Tibial nerve (tissue), 4 donors: ENCODE data around the gene PHYHIPL. TPM values are rescaled to one million over a fixed set of nuclear protein-coding genes. Genes with fewer than 3 reads are reported as not detected.

Source experiments
- DNase-seq, 2 donors: peaks; one replicate each; pipeline ENCODE4 v3.0.0-alpha.2; 2019; ENCODE audit warnings: low spot score in 2 of 2
- H3K27ac ChIP-seq, 4 donors: fragments of 200-600 bp; sonication (generic) in 3 of 4; one replicate each; pipeline ENCODE4 v1.5.1; 2017 to 2019; ENCODE audit warnings: mild to moderate bottlenecking in 1 of 4
- H3K27me3 ChIP-seq, 2 donors: fragments of 200-600 bp; sonication (generic) in 1 of 2; one replicate each; pipeline versions ENCODE4 v1.5.1 to v1.6.0; 2017 to 2019
- H3K36me3 ChIP-seq, 3 donors: fragments of 200-600 bp; sonication (generic); one replicate each; pipeline ENCODE4 v1.5.1; 2018 to 2019
- H3K4me1 ChIP-seq, 4 donors: fragments of 200-600 bp; sonication (generic) in 3 of 4; one replicate each; pipeline ENCODE4 v1.5.1; 2017 to 2019
- H3K4me3 ChIP-seq, 4 donors: fragments of 200-600 bp; sonication (generic) in 3 of 4; one replicate each; pipeline ENCODE4 v1.5.1; 2017 to 2019; ENCODE audit warnings: mild to moderate bottlenecking in 1 of 4, moderate library complexity in 1 of 4
- H3K9me3 ChIP-seq, 4 donors: fragments of 200-600 bp; sonication (generic) in 3 of 4; one replicate each; pipeline ENCODE4 v1.5.1; 2017 to 2019
- EP300 ChIP-seq, 2 donors: sonication (generic); formaldehyde crosslinking; IDR thresholded peaks; one replicate each; pipeline ENCODE4 v1.6.1; 2017; ENCODE audit warnings: antibody characterized with exemption in 2 of 2, mild to moderate bottlenecking in 1 of 2
- POLR2A ChIP-seq, 2 donors: fragments of 450-650 bp; IDR thresholded peaks; one replicate each; pipeline ENCODE4 v1.6.1; 2017; ENCODE audit warnings: antibody characterized with exemption in 2 of 2, mild to moderate bottlenecking in 2 of 2, moderate library complexity in 2 of 2
- WGBS, 2 donors: methylation state at CpG; one replicate each; pipeline ENCODE4 v1.1.5; 2018; 5-methylcytosine and 5-hydroxymethylcytosine counted together
- total RNA-seq, 4 donors: library from RNA; depleted of rRNA; stranded (reverse); fragments of >200 nt; gene quantifications; one replicate each; pipeline ENCODE4 v1.1.0, GENCODE V29; 2016
- TF ChIP-seq, protein P1 (sequence below), 5 experiments: fragments of 200-600 bp in 3 of 5; fragments of 450-650 bp in 2 of 5; sonication (generic) in 3 of 5; IDR thresholded peaks; one replicate each; pipeline ENCODE4 v1.5.1; 2016 to 2019; ENCODE audit warnings: antibody characterized with exemption in 5 of 5, mild to moderate bottlenecking in 3 of 5, moderate library complexity in 2 of 5

The PHYHIPL gene
- total RNA-seq, 4 donors from 2014 or later = 0.20 TPM; not detected in 3

DNA sequence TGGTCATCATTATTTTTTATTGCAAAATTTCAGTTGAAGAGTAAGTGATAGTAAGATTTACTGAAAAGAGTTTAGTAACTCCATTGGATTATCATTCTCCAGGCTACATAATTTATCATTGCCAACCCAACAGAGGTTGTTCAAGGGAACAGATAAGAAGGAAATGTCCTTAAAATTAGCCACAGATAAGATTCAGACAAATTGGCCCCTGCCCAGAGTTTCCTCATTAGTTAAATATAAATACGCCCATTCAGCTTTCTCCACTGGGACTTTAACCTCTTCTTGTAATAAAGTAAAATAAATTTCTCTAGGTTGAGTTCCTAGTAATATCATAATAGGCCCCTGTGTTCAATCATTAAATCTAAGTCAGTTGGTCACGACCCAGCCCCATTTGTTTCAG is 27.7 kb upstream of the PHYHIPL start:
- no peak for DNase-seq
- 59 to 64% methylated on average over 2 of the region's 2 CpGs for WGBS, 2 donors
- no peaks in the 10 kb centered on the region for H3K36me3 ChIP-seq

DNA sequence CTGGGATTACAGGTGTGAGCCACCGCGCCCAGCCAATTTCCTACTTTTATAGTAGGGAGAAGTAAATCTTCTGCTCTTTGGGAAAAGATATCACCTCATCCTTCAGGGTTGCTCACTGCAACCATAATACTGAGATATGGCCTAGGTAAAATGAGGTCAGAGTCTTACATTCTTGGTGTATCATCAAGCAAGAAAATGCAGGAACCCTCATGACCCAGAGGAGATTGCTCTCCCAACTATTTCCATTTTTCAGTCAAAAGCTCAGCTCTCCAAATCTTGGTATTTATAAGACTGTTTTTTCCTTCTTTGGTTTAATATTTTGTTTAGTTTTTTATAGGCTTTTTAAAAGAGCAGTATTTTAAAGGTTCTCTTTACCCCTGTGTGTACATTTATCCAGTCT is 20.9 kb upstream of the PHYHIPL start:
- Histone ChIP-seq H3K27ac (no peak overlapping the region), H3K4me1 (no peaks in the 10 kb centered on the region), H3K9me3 (no peaks in the 10 kb centered on the region), H3K27me3 (no peaks in the 10 kb centered on the region), H3K4me3 (no peak overlapping the region), H3K36me3 (no peaks in the 10 kb centered on the region)
- DNase-seq = no peak
- TF ChIP-seq POLR2A (IDR thresholded peaks at IDR 0.05) (no peak), EP300 (IDR thresholded peaks at IDR 0.05) (no peak)
- TF ChIP-seq, protein P1, sequence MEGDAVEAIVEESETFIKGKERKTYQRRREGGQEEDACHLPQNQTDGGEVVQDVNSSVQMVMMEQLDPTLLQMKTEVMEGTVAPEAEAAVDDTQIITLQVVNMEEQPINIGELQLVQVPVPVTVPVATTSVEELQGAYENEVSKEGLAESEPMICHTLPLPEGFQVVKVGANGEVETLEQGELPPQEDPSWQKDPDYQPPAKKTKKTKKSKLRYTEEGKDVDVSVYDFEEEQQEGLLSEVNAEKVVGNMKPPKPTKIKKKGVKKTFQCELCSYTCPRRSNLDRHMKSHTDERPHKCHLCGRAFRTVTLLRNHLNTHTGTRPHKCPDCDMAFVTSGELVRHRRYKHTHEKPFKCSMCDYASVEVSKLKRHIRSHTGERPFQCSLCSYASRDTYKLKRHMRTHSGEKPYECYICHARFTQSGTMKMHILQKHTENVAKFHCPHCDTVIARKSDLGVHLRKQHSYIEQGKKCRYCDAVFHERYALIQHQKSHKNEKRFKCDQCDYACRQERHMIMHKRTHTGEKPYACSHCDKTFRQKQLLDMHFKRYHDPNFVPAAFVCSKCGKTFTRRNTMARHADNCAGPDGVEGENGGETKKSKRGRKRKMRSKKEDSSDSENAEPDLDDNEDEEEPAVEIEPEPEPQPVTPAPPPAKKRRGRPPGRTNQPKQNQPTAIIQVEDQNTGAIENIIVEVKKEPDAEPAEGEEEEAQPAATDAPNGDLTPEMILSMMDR (IDR thresholded peaks at IDR 0.05) = no peak
- 97 to 98% methylated on average over 2 of the region's 2 CpGs for WGBS, 2 donors

More for the DNA sequence above, 27.7 kb upstream of the PHYHIPL start:
- no peaks in the 10 kb centered on the region for H3K9me3 ChIP-seq
- H3K4me3 ChIP-seq = no peak overlapping the region
- H3K27ac ChIP-seq = no peak overlapping the region
- H3K4me1 ChIP-seq = no peaks in the 10 kb centered on the region
- TF ChIP-seq EP300 (IDR thresholded peaks at IDR 0.05) (no peak), POLR2A (IDR thresholded peaks at IDR 0.05) (no peak)
- TF ChIP-seq, protein P1 (IDR thresholded peaks at IDR 0.05) = no peak
- H3K27me3 ChIP-seq = no peaks in the 10 kb centered on the region

DNA sequence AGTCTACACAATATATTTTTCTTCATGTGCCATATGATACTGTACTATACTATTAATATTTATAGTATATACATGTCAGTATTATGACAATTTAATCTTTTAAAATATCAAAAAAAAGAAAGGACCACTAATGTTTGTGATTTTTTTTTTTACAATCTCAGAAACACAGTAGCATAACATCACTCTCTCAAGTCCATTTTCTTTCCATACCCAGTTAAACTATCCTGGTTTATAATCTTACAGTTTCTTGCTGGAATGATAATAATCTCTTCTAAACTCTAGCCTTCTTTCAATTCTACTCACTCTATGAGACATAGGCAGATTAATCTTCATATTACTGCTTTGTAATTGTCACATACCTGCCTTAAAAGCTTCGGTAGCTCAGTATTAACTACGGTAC is 8.9 kb upstream of the PHYHIPL start:
- no peak overlapping the region for H3K27ac ChIP-seq
- TF ChIP-seq POLR2A (IDR thresholded peaks at IDR 0.05) (no peak), EP300 (IDR thresholded peaks at IDR 0.05) (no peak)
- TF ChIP-seq, protein P1 (IDR thresholded peaks at IDR 0.05) = no peak
- no peaks in the 10 kb centered on the region for H3K27me3 ChIP-seq
- no peaks in the 10 kb centered on the region for H3K4me1 ChIP-seq
- no peaks in the 10 kb centered on the region for H3K36me3 ChIP-seq
- peaks cover 0 to 19% (median 0%) of the 10 kb centered on the region in 4 donors for H3K9me3 ChIP-seq
- H3K4me3 ChIP-seq = no peak overlapping the region
- no peak for DNase-seq
- 95 to 98% methylated on average over 2 of the region's 2 CpGs for WGBS, 2 donors

DNA sequence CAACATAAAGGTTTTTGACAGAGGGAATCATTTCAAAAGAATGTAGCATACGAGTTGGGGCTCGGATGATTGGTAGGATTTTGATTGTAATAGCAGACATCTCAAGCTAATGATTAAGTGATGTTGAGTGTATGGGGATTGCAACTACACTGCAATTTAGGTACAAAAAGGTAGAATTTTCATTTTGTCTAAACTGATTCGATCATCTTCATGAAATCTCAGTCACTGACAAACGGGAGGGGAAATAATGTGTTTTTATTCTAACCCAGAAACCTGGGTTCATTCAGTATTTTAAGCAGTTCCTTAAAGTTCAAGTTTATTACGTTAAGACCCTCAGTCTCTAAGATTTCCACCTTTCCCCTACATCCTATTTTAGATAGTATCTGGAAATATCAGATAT is 3.9 kb upstream of the PHYHIPL start:
- peaks cover 0 to 13% (median 0%) of the 10 kb centered on the region in 4 donors for H3K9me3 ChIP-seq
- peaks cover 0 to 19% (median 3%) of the 10 kb centered on the region in 4 donors for H3K4me1 ChIP-seq
- TF ChIP-seq EP300 (IDR thresholded peaks at IDR 0.05) (no peak), POLR2A (IDR thresholded peaks at IDR 0.05) (no peak)
- TF ChIP-seq, protein P1 (IDR thresholded peaks at IDR 0.05) = no peak
- no peak overlapping the region for H3K4me3 ChIP-seq
- H3K36me3 ChIP-seq = no peaks in the 10 kb centered on the region
- H3K27me3 ChIP-seq = peaks cover 0 to 20% of the 10 kb centered on the region in 2 donors
- H3K27ac ChIP-seq = no peak overlapping the region
- no peak for DNase-seq
- WGBS, 2 donors = 82 to 86% methylated on average over 5 of the region's 5 CpGs

DNA sequence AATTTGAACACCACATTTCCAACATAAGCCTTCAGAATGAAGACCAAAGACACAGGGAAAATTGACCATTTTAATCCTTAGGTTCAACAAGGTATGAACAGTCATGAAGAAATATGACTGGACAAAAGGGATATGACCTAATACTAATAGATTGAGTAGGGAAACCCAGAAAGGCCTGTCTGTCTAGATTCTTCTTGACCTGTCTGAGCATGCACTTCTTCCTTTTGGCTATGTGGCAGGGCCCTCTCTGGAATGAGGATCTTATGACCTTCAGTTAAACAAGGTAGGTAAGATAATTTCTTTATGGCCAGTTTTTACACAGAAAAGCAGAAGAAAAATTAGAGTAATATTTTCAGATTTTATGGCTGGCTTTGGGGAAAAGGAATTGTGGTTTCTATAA is 3.0 kb upstream of the PHYHIPL start:
- TF ChIP-seq, protein P1 (IDR thresholded peaks at IDR 0.05) = no peak
- no peak for TF ChIP-seq EP300 (IDR thresholded peaks at IDR 0.05)
- no peak for TF ChIP-seq POLR2A (IDR thresholded peaks at IDR 0.05)
- Histone ChIP-seq H3K9me3 (peaks cover 0 to 11% (median 0%) of the 10 kb centered on the region in 4 donors), H3K27me3 (peaks cover 0 to 23% of the 10 kb centered on the region in 2 donors), H3K27ac (no peak overlapping the region), H3K4me3 (no peak overlapping the region), H3K36me3 (no peaks in the 10 kb centered on the region), H3K4me1 (peaks cover 0 to 20% (median 3%) of the 10 kb centered on the region in 4 donors)
- no peak for DNase-seq
